Nephron progenitor cell (in vitro differentiated cells): Measurements from ENCODE around the gene FRMD4A.
A peak's percentile ranks its signal among the peaks of the same experiment; 100 is the strongest.

Source experiments
- DNase-seq: peaks from one replicate; pipeline ENCODE4 v3.0.0; 2021
- H3K27ac Mint-ChIP-seq: 2 replicates; pipeline ENCODE4 v1.8.0; 2021; ENCODE audit warnings: mild to moderate bottlenecking, moderate library complexity, mixed read lengths
- H3K27me3 Mint-ChIP-seq: 2 replicates; pipeline ENCODE4 v1.8.0; 2021; ENCODE audit warnings: mild to moderate bottlenecking, low read depth, mixed read lengths; ENCODE audit not compliant: poor library complexity
- H3K36me3 Mint-ChIP-seq: 2 replicates; pipeline ENCODE4 v1.8.0; 2021; ENCODE audit warnings: low read depth, mixed read lengths
- H3K4me1 Mint-ChIP-seq: 2 replicates; pipeline ENCODE4 v1.8.0; 2021; ENCODE audit warnings: mixed read lengths
- H3K4me3 Mint-ChIP-seq: 2 replicates; pipeline ENCODE4 v1.8.0; 2021; ENCODE audit warnings: mild to moderate bottlenecking, moderate library complexity, mixed read lengths
- H3K9me3 Mint-ChIP-seq: 2 replicates; pipeline ENCODE4 v1.8.0; 2021; ENCODE audit warnings: mild to moderate bottlenecking, moderate library complexity, mixed read lengths
- TF ChIP-seq, protein P1 (sequence below): fragments of 200-600 bp; sonication (generic); IDR thresholded peaks from 2 replicates; pipeline ENCODE4 v1.5.0; 2021; ENCODE audit warnings: antibody characterized with exemption

FRMD4A gene

GRCh38 chr10:14036233-14036632, 294.5 kb downstream of the FRMD4A start:
- Mint-ChIP-seq H3K27ac (peak overlapping the region; percentile 54), H3K36me3 (no peaks in the 10 kb centered on the region), H3K27me3 (peaks cover 10% of the 10 kb centered on the region), H3K4me3 (no peak overlapping the region), H3K9me3 (no peaks in the 10 kb centered on the region), H3K4me1 (peaks cover 5% of the 10 kb centered on the region)
- no peak for DNase-seq
- TF ChIP-seq, protein P1, sequence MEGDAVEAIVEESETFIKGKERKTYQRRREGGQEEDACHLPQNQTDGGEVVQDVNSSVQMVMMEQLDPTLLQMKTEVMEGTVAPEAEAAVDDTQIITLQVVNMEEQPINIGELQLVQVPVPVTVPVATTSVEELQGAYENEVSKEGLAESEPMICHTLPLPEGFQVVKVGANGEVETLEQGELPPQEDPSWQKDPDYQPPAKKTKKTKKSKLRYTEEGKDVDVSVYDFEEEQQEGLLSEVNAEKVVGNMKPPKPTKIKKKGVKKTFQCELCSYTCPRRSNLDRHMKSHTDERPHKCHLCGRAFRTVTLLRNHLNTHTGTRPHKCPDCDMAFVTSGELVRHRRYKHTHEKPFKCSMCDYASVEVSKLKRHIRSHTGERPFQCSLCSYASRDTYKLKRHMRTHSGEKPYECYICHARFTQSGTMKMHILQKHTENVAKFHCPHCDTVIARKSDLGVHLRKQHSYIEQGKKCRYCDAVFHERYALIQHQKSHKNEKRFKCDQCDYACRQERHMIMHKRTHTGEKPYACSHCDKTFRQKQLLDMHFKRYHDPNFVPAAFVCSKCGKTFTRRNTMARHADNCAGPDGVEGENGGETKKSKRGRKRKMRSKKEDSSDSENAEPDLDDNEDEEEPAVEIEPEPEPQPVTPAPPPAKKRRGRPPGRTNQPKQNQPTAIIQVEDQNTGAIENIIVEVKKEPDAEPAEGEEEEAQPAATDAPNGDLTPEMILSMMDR: no peak

DNA sequence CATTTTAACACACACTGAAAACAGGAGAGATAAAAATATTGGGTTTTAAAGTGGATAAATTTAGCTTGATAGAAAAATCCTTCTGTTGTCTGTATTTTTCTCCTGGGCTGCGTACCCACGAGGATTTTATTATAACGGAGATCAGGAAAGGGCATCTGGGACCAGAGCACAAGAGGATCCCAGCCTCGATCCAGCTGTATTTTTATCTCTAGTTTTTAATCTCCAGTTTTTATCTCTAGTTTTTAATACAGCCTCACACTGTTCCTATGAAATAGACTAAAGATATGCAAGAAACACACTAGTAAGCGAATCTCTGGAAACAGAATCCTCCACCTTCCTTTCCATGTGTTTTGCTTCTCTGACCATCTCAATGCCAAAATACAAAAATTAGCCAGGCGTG, 295.2 kb downstream of the FRMD4A start:
- TF ChIP-seq, protein P1: no peak
- DNase-seq: no peak
- Mint-ChIP-seq H3K4me1 (peaks cover 1% of the 10 kb centered on the region), H3K27me3 (peaks cover 10% of the 10 kb centered on the region), H3K27ac (no peak overlapping the region), H3K4me3 (no peak overlapping the region), H3K36me3 (no peaks in the 10 kb centered on the region), H3K9me3 (no peaks in the 10 kb centered on the region)

GRCh38 chr10:14032406-14032998, 298.2 kb downstream of the FRMD4A start:
- H3K36me3 Mint-ChIP-seq: no peaks in the 10 kb centered on the region
- no peaks in the 10 kb centered on the region for H3K4me1 Mint-ChIP-seq
- no peak overlapping the region for H3K27ac Mint-ChIP-seq
- DNase-seq: peak; percentile 68
- TF ChIP-seq, protein P1: peak; percentile 76
- peaks cover 11% of the 10 kb centered on the region for H3K9me3 Mint-ChIP-seq
- peaks cover 10% of the 10 kb centered on the region for H3K27me3 Mint-ChIP-seq
- H3K4me3 Mint-ChIP-seq: no peak overlapping the region

- no peak overlapping the region for H3K27ac Mint-ChIP-seq
- peaks cover 4% of the 10 kb centered on the region for H3K27me3 Mint-ChIP-seq
- no peaks in the 10 kb centered on the region for H3K36me3 Mint-ChIP-seq
- H3K9me3 Mint-ChIP-seq: peaks cover 11% of the 10 kb centered on the region
- TF ChIP-seq, protein P1: no peak
- no peak overlapping the region for H3K4me3 Mint-ChIP-seq
- peaks cover 41% of the 10 kb centered on the region for H3K4me1 Mint-ChIP-seq
- no peak for DNase-seq
Observed at GRCh38 chr10:14026325-14026724, 304.4 kb downstream of the FRMD4A start.

DNA sequence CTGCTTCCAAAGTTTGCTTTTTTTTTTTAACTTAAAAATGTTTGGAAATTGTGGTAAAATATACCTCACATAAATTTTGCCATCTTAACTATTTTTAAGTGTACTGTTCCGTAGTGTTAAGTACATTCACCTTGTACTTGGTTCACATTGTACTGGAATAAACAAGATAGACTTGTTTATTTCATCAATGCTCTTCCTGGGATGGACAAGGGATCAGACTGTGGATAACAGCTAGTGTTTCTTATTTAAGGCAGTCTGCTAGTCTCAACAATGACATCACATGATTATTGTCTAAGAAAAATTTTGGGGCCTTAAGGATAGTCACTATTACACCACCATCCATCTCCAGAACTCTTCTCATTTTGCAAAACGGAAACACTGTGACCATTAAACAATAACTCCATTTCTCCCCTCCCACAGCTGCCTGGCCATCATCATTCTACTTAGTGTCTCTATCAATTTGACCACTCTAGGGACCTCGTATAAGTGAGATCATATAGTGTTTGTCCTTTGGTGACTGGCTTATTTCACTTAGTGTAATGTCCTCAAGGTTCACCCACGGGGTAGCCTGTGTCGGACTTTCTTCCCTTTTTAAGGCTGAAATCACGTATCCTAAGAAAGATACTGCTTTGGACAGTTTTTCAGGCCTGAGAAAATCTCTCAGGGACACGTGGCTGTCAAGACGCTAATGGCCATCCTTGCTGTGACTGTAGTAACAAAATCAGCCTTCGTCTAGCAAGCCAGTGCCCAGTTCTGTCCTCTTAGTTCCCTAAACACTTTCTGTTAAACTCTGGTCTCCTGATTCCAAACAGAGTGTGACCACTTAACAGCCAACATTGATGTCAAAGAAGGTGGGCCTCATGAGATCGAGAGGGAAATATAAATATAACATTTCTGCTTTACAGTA, 305.2 kb downstream of the FRMD4A start:
- Mint-ChIP-seq H3K36me3 (no peaks in the 10 kb centered on the region), H3K4me3 (no peak overlapping the region)

More for the DNA sequence above, 305.2 kb downstream of the FRMD4A start:
- peaks cover 7% of the 10 kb centered on the region for H3K27me3 Mint-ChIP-seq
- H3K4me1 Mint-ChIP-seq: peaks cover 46% of the 10 kb centered on the region
- peaks cover 11% of the 10 kb centered on the region for H3K9me3 Mint-ChIP-seq
- TF ChIP-seq, protein P1: no peak
- no peak for DNase-seq
- no peak overlapping the region for H3K27ac Mint-ChIP-seq
